ENCODE results near the gene KDELR3.
A peak's percentile ranks its signal among the peaks of the same experiment; 100 is the strongest.

Gene KDELR3

DNA sequence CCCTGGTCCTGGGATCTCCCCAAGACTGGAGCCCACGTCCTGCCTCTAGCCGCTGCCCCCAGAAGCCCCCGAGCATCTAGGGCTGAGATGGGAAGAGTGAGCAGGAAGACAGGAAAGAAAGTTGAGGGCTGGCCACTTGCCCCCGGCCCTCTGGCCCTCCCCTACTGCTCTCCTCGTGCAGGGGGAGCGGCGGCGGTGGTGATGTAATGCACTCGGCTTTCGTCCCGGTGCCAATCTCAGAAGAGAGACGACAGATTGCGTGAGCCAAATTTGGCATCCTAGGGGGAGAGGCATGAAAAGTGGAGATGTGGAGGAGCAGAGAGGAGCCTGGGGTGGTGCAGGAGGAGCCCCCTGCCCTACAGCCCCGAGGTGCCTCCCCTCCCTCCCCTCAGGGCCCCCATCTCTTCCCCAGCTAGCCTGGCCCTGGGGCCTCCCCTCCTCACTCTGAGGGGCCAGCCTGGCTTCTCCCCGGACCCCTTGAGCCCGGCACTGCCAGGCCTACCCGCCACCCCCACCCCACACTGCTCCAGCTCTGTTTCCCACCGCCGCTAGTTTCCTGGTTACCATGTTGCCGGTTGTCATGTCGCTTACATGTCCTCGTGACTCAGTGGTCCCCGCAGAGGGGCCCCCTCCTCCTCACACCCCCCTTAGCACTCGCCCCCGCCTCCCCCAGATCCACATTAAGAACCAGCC is 15.4 kb upstream of the KDELR3 start:
- H3K27ac ChIP-seq (ENCODE audit: extremely low read depth, low read depth, low read length): no peak overlapping the region
- ChIA-PET CTCF (no interaction called here), POLR2A (interaction anchor here (1.2 kb wide), 1 partner anchor 18 kb away, joined by 3 read pairs; no protein-coding TSS in a partner anchor)
- H3K36me3 ChIP-seq (ENCODE audit: control insufficient read depth in 2 of 2, insufficient read depth in 1 of 2, low read length in 2 of 2): no peaks in the 10 kb centered on the region
- no peaks in the 10 kb centered on the region for H3K9me3 ChIP-seq (ENCODE audit: control insufficient read depth, insufficient read depth, low read depth, low read length)
- no peaks in the 10 kb centered on the region for H3K4me1 ChIP-seq (ENCODE audit: control insufficient read depth, insufficient read depth, low read length)
- no peak overlapping the region for H3K4me3 ChIP-seq (ENCODE audit: low read depth, low read length)
- TF ChIP-seq SP7 (tag by site-specific recombination; IDR thresholded peaks at IDR 0.05) (0 out of 2 replicates have a peak, but pooled peaks have one; percentile 48), OSR2 (tag by site-specific recombination; IDR thresholded peaks at IDR 0.05) (no peak), ZFP41 (tag by site-specific recombination; IDR thresholded peaks at IDR 0.05; ENCODE audit: borderline replicate concordance) (no peak), ZNF133 (tag by site-specific recombination; IDR thresholded peaks at IDR 0.05) (no peak), ZNF24 (tag by site-specific recombination; IDR thresholded peaks at IDR 0.05) (no peak), ZBTB20 (tag by site-specific recombination; IDR thresholded peaks at IDR 0.05) (no peak), HIC1 (tag by site-specific recombination; IDR thresholded peaks at IDR 0.05) (0 out of 2 replicates have a peak, but pooled peaks have one; percentile 15), ZNF664 (tag by site-specific recombination; IDR thresholded peaks at IDR 0.05) (no peak), SCRT2 (tag by site-specific recombination; IDR thresholded peaks at IDR 0.05) (no peak), ZNF549 (tag by site-specific recombination; IDR thresholded peaks at IDR 0.05) (no peak), ZNF214 (tag by site-specific recombination; IDR thresholded peaks at IDR 0.05; ENCODE audit: borderline replicate concordance) (no peak), ZNF404 (tag by site-specific recombination; IDR thresholded peaks at IDR 0.05) (no peak), MZF1 (tag by site-specific recombination; IDR thresholded peaks at IDR 0.05; ENCODE audit: borderline replicate concordance) (no peak), ZNF426 (tag by site-specific recombination; IDR thresholded peaks at IDR 0.05) (no peak), ZNF555 (tag by site-specific recombination; conservative IDR thresholded peaks at IDR 0.05) (no peak), ZNF302 (tag by site-specific recombination; IDR thresholded peaks at IDR 0.05; ENCODE audit: low read depth) (no peak), ZNF510 (tag by site-specific recombination; IDR thresholded peaks at IDR 0.05; ENCODE audit: insufficient replicate concordance) (no peak), GLIS1 (tag by site-specific recombination; IDR thresholded peaks at IDR 0.05) (peak; percentile 45), RBAK (tag by site-specific recombination; IDR thresholded peaks at IDR 0.05) (no peak), ZIC2 (tag by site-specific recombination; IDR thresholded peaks at IDR 0.05) (peak; percentile 56), ZNF23 (tag by site-specific recombination; IDR thresholded peaks at IDR 0.05; ENCODE audit: borderline replicate concordance) (no peak), PATZ1 (tag by site-specific recombination; IDR thresholded peaks at IDR 0.05) (peak; percentile 94), ZNF211 (tag by site-specific recombination; IDR thresholded peaks at IDR 0.05; ENCODE audit: low read depth) (no peak), ZNF19 (tag by site-specific recombination; IDR thresholded peaks at IDR 0.05; ENCODE audit: low read depth) (no peak), ZNF629 (tag by site-specific recombination; IDR thresholded peaks at IDR 0.05) (peak; percentile 62), ZNF707 (tag by site-specific recombination; IDR thresholded peaks at IDR 0.05) (no peak), ZNF621 (tag by site-specific recombination; IDR thresholded peaks at IDR 0.05) (no peak), ZNF362 (tag by site-specific recombination; IDR thresholded peaks at IDR 0.05) (no peak)
- TF ChIP-seq, protein P1, sequence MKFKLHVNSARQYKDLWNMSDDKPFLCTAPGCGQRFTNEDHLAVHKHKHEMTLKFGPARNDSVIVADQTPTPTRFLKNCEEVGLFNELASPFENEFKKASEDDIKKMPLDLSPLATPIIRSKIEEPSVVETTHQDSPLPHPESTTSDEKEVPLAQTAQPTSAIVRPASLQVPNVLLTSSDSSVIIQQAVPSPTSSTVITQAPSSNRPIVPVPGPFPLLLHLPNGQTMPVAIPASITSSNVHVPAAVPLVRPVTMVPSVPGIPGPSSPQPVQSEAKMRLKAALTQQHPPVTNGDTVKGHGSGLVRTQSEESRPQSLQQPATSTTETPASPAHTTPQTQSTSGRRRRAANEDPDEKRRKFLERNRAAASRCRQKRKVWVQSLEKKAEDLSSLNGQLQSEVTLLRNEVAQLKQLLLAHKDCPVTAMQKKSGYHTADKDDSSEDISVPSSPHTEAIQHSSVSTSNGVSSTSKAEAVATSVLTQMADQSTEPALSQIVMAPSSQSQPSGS (tag by site-specific recombination; IDR thresholded peaks at IDR 0.05; ENCODE audit: low read depth): peak; percentile 78

All from HEK293 (cell line).